ENCODE measurements around the gene FMN1.
A peak's percentile ranks its signal among the peaks of the same experiment; 100 is the strongest.

FMN1 gene

GRCh38 chr15:33119865-33120264, 74.6 kb downstream of the FMN1 start:
- DNase-seq (ENCODE audit: low spot score): no peak

GRCh38 chr15:33119273-33119672, 75.2 kb downstream of the FMN1 start:
- no peak for DNase-seq (ENCODE audit: low spot score)

GRCh38 chr15:33116198-33116597, 78.3 kb downstream of the FMN1 start:
- DNase-seq (ENCODE audit: low spot score): no peak

GRCh38 chr15:33115191-33115861, 79.2 kb downstream of the FMN1 start:
- DNase-seq (ENCODE audit: low spot score): no peak

- DNase-seq (ENCODE audit: low spot score): no peak
These were observed 80.2 kb downstream of the FMN1 start for GRCh38 chr15:33114374-33114717.

- no peak for DNase-seq (ENCODE audit: low spot score)
These were observed 80.7 kb downstream of the FMN1 start for GRCh38 chr15:33113666-33114373.

GRCh38 chr15:33112541-33113105, 81.9 kb downstream of the FMN1 start:
- no peak for DNase-seq (ENCODE audit: low spot score)

GRCh38 chr15:33111041-33111451, 83.5 kb downstream of the FMN1 start:
- DNase-seq (ENCODE audit: low spot score): no peak

- DNase-seq (ENCODE audit: low spot score): no peak
These were observed 85.2 kb downstream of the FMN1 start for GRCh38 chr15:33109345-33109744.

GRCh38 chr15:33108518-33108917, 86.0 kb downstream of the FMN1 start:
- DNase-seq (ENCODE audit: low spot score): no peak

- no peak for DNase-seq (ENCODE audit: low spot score)
These were observed 86.6 kb downstream of the FMN1 start for GRCh38 chr15:33107950-33108349.

GRCh38 chr15:33104212-33104611, 90.3 kb downstream of the FMN1 start:
- DNase-seq (ENCODE audit: low spot score): no peak

GRCh38 chr15:33101036-33101435, 93.5 kb downstream of the FMN1 start:
- no peak for DNase-seq (ENCODE audit: low spot score)

- no peak for DNase-seq (ENCODE audit: low spot score)
These were observed 94.2 kb downstream of the FMN1 start for GRCh38 chr15:33100314-33100713.

- DNase-seq (ENCODE audit: low spot score): no peak
These were observed 94.8 kb downstream of the FMN1 start for GRCh38 chr15:33099739-33100138.

GRCh38 chr15:33099213-33099612, 95.3 kb downstream of the FMN1 start:
- DNase-seq (ENCODE audit: low spot score): no peak

GRCh38 chr15:33098094-33099058, 96.1 kb downstream of the FMN1 start:
- DNase-seq (ENCODE audit: low spot score): peak; percentile 69

GRCh38 chr15:33096134-33096533, 98.4 kb downstream of the FMN1 start:
- DNase-seq (ENCODE audit: low spot score): no peak

- DNase-seq (ENCODE audit: low spot score): no peak
These were observed 98.9 kb downstream of the FMN1 start for GRCh38 chr15:33095641-33096040.

- DNase-seq (ENCODE audit: low spot score): peak; percentile 37
These were observed 100.2 kb downstream of the FMN1 start for GRCh38 chr15:33094336-33094735.

- DNase-seq (ENCODE audit: low spot score): no peak
These were observed 101.3 kb downstream of the FMN1 start for GRCh38 chr15:33093222-33093621.

GRCh38 chr15:33091983-33092693, 102.4 kb downstream of the FMN1 start:
- no peak for DNase-seq (ENCODE audit: low spot score)

Data from hepatic stellate cell (primary cell).